Measurements from ENCODE around the gene LCE7A. TPM values are rescaled to one million over a fixed set of nuclear protein-coding genes. Genes with fewer than 3 reads are reported as not detected.

LCE7A gene
- total RNA-seq: not detected in 2 replicates

GRCh38 chr1:152859696-152860095 is at the start of gene LCE7A:
TSS of gene LCE7A (plus strand) at chr1:152859996. CDS start at chr1:152860698, 702 bp downstream.

DNA sequence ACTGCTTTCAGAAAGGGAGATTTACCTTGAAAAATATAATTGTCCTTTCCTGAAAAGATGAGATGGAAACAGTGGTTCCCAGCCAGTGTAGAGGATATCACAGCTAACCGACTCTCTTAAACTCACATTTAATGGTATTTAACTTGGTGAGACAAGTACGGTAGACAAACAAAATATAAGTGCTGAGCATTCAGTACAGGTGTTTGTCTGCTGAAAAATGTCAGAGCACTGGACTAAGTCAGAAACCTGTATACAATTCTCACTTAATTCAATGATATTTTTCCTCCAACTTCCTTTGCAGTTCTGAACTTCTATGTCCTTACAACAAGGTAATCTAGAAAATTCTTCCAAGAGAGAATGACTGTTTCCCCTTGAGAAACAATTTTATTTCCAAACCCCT is 48.1 kb upstream of the LCE7A start, which contains the start of gene LCE1B:
TSS of gene LCE1B (plus strand) at position 301 of the 400 bp plus-strand sequence. CDS start 476 bp downstream, outside the sequence.

GRCh38 chr1:152827173-152827572 is 32.6 kb upstream of the LCE7A start, which contains the start of gene LCE1A:
TSS of gene LCE1A (plus strand) at chr1:152827473. CDS start at chr1:152827473, 0 bp downstream.

GRCh38 chr1:152842556-152842955 is 17.2 kb upstream of the LCE7A start, which contains the start of gene LCE6A:
TSS of gene LCE6A (plus strand) at chr1:152842856. CDS start at chr1:152843521, 665 bp downstream.

DNA sequence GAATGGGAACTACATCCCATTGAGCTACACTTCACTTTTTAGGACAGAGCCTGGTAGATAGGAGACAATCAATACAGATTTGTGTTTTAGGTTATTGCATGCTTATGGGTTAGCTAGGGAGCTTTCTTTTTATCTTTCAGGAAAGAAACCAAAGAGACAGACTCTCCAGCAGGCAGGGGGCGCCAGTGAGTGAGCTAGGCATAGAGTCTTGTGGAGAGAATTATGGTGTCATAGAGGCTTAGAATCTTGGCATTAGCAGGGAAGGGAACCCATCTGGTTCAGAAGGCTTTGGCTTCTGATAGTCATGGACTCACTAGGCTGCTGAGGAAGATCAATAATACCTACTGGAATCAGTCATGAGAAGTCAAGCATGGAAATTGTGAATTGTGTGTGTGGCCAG is 18.2 kb downstream of the LCE7A start, which contains the start of gene SMCP:
TSS of gene SMCP (plus strand) at position 281 of the 400 bp plus-strand sequence. CDS start 6,101 bp downstream, outside the sequence.

DNA sequence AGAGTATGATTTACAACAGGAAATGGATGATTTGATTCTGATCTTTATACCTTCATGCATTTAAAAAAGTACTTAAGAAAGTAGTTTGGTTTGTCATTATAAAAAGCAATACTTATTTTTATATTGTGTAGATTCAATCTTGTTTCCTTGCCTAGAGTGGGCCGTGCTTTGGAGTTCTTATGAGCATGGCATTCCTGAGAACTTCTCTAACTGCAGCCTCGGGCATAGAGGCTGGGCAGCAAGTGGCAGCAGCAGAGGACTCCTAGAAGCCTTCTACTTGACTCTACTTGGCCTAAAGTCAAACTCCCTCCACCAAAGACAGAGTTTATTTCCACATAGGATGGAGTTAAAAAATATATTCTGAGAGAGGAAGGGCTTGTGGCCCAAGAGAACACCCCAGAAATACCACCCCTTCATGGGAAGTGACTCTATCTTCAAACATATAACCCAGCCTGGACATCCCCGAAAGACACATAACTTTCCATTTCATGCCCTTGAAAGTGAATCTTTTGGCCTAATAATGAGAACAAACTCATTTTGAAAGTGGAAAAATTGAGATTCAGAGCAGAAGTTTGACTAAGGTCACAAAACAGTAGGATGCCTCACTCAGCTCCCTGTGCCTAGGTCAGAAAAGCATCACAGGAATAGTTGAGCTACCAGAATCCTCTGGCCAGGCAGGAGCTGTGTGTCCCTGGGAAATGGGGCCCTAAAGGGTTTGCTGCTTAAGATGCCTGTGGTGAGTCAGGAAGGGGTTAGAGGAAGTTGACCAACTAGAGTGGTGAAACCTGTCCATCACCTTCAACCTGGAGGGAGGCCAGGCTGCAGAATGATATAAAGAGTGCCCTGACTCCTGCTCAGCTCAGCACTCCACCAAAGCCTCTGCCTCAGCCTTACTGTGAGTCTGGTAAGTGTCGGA is 48.1 kb downstream of the LCE7A start, which contains the start of gene IVL:
TSS of gene IVL (plus strand) at position 861 of the 916 bp plus-strand sequence. CDS start 1,252 bp downstream, outside the sequence.

Other genes starting within 250 kb of the LCE7A start
- gene LCE3B, start 246.2 kb upstream of the LCE7A start, total RNA-seq: not detected in 2 replicates
- gene LCE3A, start 236.9 kb upstream of the LCE7A start, total RNA-seq: not detected in 2 replicates
- not detected in 2 replicates for gene LCE2D, start 196.6 kb upstream of the LCE7A start, total RNA-seq
- gene LCE2C, start 184.7 kb upstream of the LCE7A start, total RNA-seq: not detected in 2 replicates
- gene LCE2B, start 173.9 kb upstream of the LCE7A start, total RNA-seq: not detected in 2 replicates
- not detected in 2 replicates for gene LCE2A, start 161.7 kb upstream of the LCE7A start, total RNA-seq
- gene LCE4A, start 151.8 kb upstream of the LCE7A start, total RNA-seq: not detected in 2 replicates
- not detected in 2 replicates for gene KPRP, start 102.0 kb upstream of the LCE7A start, total RNA-seq
- not detected in 2 replicates for gene LCE1F, start 84.9 kb upstream of the LCE7A start, total RNA-seq
- gene LCE1E, start 73.7 kb upstream of the LCE7A start, total RNA-seq: not detected in 2 replicates
- gene LCE1D, start 63.3 kb upstream of the LCE7A start, total RNA-seq: not detected in 2 replicates
- not detected in 2 replicates for gene LCE1C, start 53.3 kb upstream of the LCE7A start, total RNA-seq
- not detected in 2 replicates for gene LCE1B, start 48.0 kb upstream of the LCE7A start, total RNA-seq
- not detected in 2 replicates for gene LCE1A, start 32.5 kb upstream of the LCE7A start, total RNA-seq
- gene LCE6A, start 17.1 kb upstream of the LCE7A start, total RNA-seq: not detected in 2 replicates
- gene SMCP, start 18.3 kb downstream of the LCE7A start, total RNA-seq: not detected in 2 replicates
- gene IVL, start 48.5 kb downstream of the LCE7A start, total RNA-seq: not detected in 2 replicates
- gene SPRR5, start 87.2 kb downstream of the LCE7A start, total RNA-seq: not detected in 2 replicates
- gene SPRR4, start 110.7 kb downstream of the LCE7A start, total RNA-seq: not detected in 2 replicates
- gene SPRR1A, start 124.1 kb downstream of the LCE7A start, total RNA-seq: not detected in 2 replicates
- not detected in 2 replicates for gene SPRR3, start 141.8 kb downstream of the LCE7A start, total RNA-seq
- not detected in 2 replicates for gene SPRR1B, start 171.2 kb downstream of the LCE7A start, total RNA-seq
- gene SPRR2D, start 181.1 kb downstream of the LCE7A start, total RNA-seq: not detected in 2 replicates
- not detected in 2 replicates for gene SPRR2A, start 197.5 kb downstream of the LCE7A start, total RNA-seq
- gene SPRR2B, start 211.6 kb downstream of the LCE7A start, total RNA-seq: not detected in 2 replicates
- not detected in 2 replicates for gene SPRR2E, start 234.5 kb downstream of the LCE7A start, total RNA-seq

Data from mammary microvascular endothelial cell (primary cell).